ENCODE results near the gene C11orf97.

- TF ChIP-seq CTCF (IDR thresholded peaks at IDR 0.05), result no peak
- TF ChIP-seq POLR2AphosphoS5 (IDR thresholded peaks at IDR 0.05), result no peak
- TF ChIP-seq EP300 (IDR thresholded peaks at IDR 0.05), result no peak
- TF ChIP-seq POLR2A (IDR thresholded peaks at IDR 0.05), result no peak
These were observed 16.3 kb downstream of the C11orf97 start for GRCh38 chr11:94528551-94528950.
